ENCODE results near the gene TMPRSS7. TPM values are rescaled to one million over a fixed set of nuclear protein-coding genes. Genes with fewer than 3 reads are reported as not detected.

TMPRSS7 gene
- total RNA-seq, 4 donors from 2014 or later = not detected

- intact Hi-C loops (cut with DNase I; ENCODE audit: low total_unique reads) (no loop called here), in situ Hi-C loops (cut with MboI; ENCODE audit: low sequenced_read_pairs in 4 of 4) (no loop called here)
- Histone ChIP-seq H3K27me3 (no peaks in the 10 kb centered on the region), H3K36me3 (no peaks in the 10 kb centered on the region), H3K9me3 (no peaks in the 10 kb centered on the region), H3K4me3 (no peak overlapping the region), H3K4me1 (no peaks in the 10 kb centered on the region), H3K27ac (no peak overlapping the region)
- ATAC-seq = no peak
- TF ChIP-seq POLR2A (IDR thresholded peaks at IDR 0.05) = no peak
- no peak for DNase-seq
These were observed 43.9 kb downstream of the TMPRSS7 start for GRCh38 chr3:112078125-112079083.

GRCh38 chr3:112083239-112083638 is 48.7 kb downstream of the TMPRSS7 start:
- in situ Hi-C loops (cut with MboI; ENCODE audit: low sequenced_read_pairs in 4 of 4) = no loop called here
- Histone ChIP-seq H3K9me3 (no peaks in the 10 kb centered on the region), H3K4me1 (peaks cover 0 to 5% of the 10 kb centered on the region in 2 donors), H3K27ac (no peak overlapping the region), H3K4me3 (no peak overlapping the region), H3K27me3 (no peaks in the 10 kb centered on the region), H3K36me3 (no peaks in the 10 kb centered on the region)
- ATAC-seq = no peak
- intact Hi-C loops (cut with DNase I; ENCODE audit: low total_unique reads) = no loop called here
- no peak for DNase-seq
- TF ChIP-seq POLR2A (IDR thresholded peaks at IDR 0.05) = no peak
- TF ChIP-seq CTCF (IDR thresholded peaks at IDR 0.05 in 4 of 5, conservative IDR thresholded peaks at IDR 0.05 in 1 of 5) = no peak

DNA sequence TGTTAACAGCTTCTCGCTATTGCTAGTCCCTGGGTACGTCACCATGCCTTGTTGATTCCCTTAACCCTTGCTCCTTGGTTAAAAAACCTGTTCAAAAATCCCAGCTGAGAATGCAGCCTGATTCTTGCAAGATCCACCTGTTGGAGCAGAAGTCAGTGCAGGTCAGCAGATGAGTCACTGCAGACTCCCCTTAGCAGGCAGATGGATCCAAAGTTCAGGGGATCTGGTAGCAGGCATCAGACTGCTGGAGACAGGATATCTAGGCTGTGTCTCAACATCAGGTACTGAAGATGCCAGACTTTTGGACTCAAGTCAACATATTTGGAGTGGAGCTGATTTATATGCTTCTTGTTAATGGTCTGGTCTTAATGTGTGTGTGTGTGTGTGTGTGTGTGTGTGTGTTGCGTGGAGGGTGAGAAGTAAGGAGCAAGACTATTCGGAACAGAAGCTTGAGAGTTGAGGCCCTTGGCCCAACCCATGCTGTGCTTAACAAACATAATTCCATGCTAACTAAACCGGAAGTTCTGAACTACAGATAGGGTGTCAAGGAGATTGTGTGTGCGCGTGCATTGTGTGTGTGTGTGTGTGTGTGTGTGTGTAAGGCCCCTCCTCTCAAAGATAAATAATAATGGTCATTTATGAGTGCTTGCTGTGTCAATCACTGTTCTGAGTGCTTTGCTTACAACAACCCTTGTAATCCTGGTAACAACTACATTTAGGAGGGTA is 50.6 kb downstream of the TMPRSS7 start:
- Histone ChIP-seq H3K4me1 (peaks cover 0 to 5% of the 10 kb centered on the region in 2 donors), H3K9me3 (no peaks in the 10 kb centered on the region), H3K4me3 (peak overlapping the region in 1 of 4 donors; percentile 85), H3K36me3 (no peaks in the 10 kb centered on the region), H3K27me3 (no peaks in the 10 kb centered on the region), H3K27ac (no peak overlapping the region)
- TF ChIP-seq CTCF (IDR thresholded peaks at IDR 0.05 in 4 of 5, conservative IDR thresholded peaks at IDR 0.05 in 1 of 5) = no peak
- no peak for TF ChIP-seq POLR2A (IDR thresholded peaks at IDR 0.05)
- in situ Hi-C loops (cut with MboI; ENCODE audit: low sequenced_read_pairs in 4 of 4) (no loop called here), intact Hi-C loops (cut with DNase I; ENCODE audit: low total_unique reads) (no loop called here)
- DNase-seq (no peak), ATAC-seq (no peak)

DNA sequence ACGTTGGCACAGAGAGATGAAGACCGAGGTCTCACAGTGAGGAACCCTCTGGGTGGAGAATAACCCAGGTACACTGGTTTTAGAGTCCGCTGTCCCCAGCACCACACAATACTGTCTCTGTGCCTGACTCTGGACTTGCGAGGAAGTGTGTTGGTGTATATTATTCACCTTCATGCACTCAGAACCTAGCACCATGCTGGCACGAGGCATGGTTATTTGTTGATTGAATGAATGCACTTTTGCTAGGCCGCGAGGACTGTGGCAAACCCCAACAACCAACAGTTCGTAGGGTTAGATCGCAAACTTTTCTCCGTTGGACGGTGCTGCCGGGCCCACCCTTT is 51.2 kb downstream of the TMPRSS7 start:
- intact Hi-C loops (cut with DNase I; ENCODE audit: low total_unique reads) (no loop called here), in situ Hi-C loops (cut with MboI; ENCODE audit: low sequenced_read_pairs in 4 of 4) (no loop called here)
- DNase-seq (no peak), ATAC-seq (peak in 1 of 2 donors; percentile 11)
- Histone ChIP-seq H3K36me3 (no peaks in the 10 kb centered on the region), H3K9me3 (no peaks in the 10 kb centered on the region), H3K27ac (peak overlapping the region in 2 of 4 donors; percentile 58 to 78), H3K4me1 (peaks cover 0 to 5% of the 10 kb centered on the region in 2 donors), H3K4me3 (peak overlapping the region; percentile 60 to 85 (median 66)), H3K27me3 (no peaks in the 10 kb centered on the region)
- TF ChIP-seq CTCF (IDR thresholded peaks at IDR 0.05 in 4 of 5, conservative IDR thresholded peaks at IDR 0.05 in 1 of 5) (no peak), POLR2A (IDR thresholded peaks at IDR 0.05) (no peak)

All from gastrocnemius medialis (tissue), 4 donors.